IMR-90 (cell line): ENCODE results near the gene GXYLT2.

Source experiments
- BHLHE40 ChIP-seq: fragments of 150-350 bp; IDR thresholded peaks from 2 replicates; pipeline ENCODE4 v1.6.1; 2016; ENCODE audit warnings: mild to moderate bottlenecking, low read depth, low read length
- CEBPB ChIP-seq: IDR thresholded peaks from 2 replicates; pipeline ENCODE4 v1.6.1; 2012; ENCODE audit warnings: low read depth, low read length, improper control_type of control experiment
- CTCF ChIP-seq: conservative IDR thresholded peaks from 2 replicates; pipeline ENCODE4 v1.5.1; 2012; ENCODE audit warnings: mild to moderate bottlenecking, low read depth, low read length, improper control_type of control experiment
- MAFK ChIP-seq: IDR thresholded peaks from 2 replicates; pipeline ENCODE4 v1.6.1; 2012; ENCODE audit warnings: low read depth, low read length, improper control_type of control experiment
- POLR2A ChIP-seq: IDR thresholded peaks from 2 replicates; pipeline ENCODE4 v1.6.1; 2012; ENCODE audit warnings: mild to moderate bottlenecking, low read depth, low read length
- RAD21 ChIP-seq: IDR thresholded peaks from 2 replicates; pipeline ENCODE4 v1.6.1; 2012; ENCODE audit warnings: low read length, improper control_type of control experiment
- RFX5 ChIP-seq: IDR thresholded peaks from 2 replicates; pipeline ENCODE4 v1.8.0; 2012; ENCODE audit warnings: low read depth, mild to moderate bottlenecking, low read length, moderate library complexity
- SMC3 ChIP-seq: fragments of 150-350 bp; IDR thresholded peaks from 2 replicates; pipeline ENCODE4 v1.6.1; 2016; ENCODE audit warnings: low read depth, mild to moderate bottlenecking, antibody characterized with exemption, low read length, moderate library complexity

DNA sequence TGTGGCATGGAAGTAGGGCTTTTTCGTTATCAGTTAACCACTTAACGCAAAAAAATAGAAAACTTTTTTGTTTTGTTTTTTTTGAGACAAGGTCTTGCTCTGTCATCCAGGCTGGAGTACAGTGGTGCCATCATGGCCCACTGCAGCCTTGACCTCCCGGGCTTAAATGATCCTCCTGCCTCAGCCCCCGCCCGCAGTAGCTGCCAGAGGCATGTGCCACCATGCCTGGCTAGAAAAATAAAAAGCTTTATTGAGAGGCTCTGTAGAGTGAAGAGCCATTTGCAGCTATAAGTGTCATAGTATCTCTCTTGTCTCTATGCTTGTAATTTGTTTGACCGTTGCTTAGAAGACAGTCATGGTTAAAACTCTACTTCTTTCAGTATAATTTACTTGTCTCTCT, 122.3 kb downstream of the GXYLT2 start:
- TF ChIP-seq POLR2A (no peak), CTCF (no peak), BHLHE40 (no peak), CEBPB (no peak), SMC3 (no peak), RFX5 (no peak), MAFK (no peak), RAD21 (no peak)
